SU-DHL-6 (cell line): ENCODE data around the gene PLEKHG2.

ENCODE experiments used
- H2AFZ ChIP-seq: fragments of 200-600 bp; sonication (generic); 2 replicates; pipeline ENCODE4 v1.6.1; 2014; ENCODE audit warnings: low read depth, mild to moderate bottlenecking, moderate library complexity, mixed read lengths, antibody characterized with exemption, low read length; ENCODE audit not compliant: severe bottlenecking
- H3F3A ChIP-seq: fragments of 200-600 bp; shearing (Covaris generic); 2 replicates; pipeline ENCODE4 v1.6.0; 2016; ENCODE audit warnings: antibody characterized with exemption, mild to moderate bottlenecking; ENCODE audit not compliant: insufficient read depth
- H3K27ac ChIP-seq: fragments of 200-600 bp; sonication (generic); 2 replicates; pipeline ENCODE4 v1.5.1; 2016; ENCODE audit warnings: low read depth, mild to moderate bottlenecking, low read length, moderate library complexity, mixed read lengths
- H3K27me3 ChIP-seq: fragments of 200-600 bp; sonication (generic), shearing (Covaris generic); 2 replicates; pipeline ENCODE4 v1.6.0; 2014; ENCODE audit warnings: mild to moderate bottlenecking, low read length
- H3K36me3 ChIP-seq: fragments of 200-600 bp; sonication (generic); 2 replicates; pipeline ENCODE4 v1.6.1; 2014; ENCODE audit warnings: mild to moderate bottlenecking, low read length, mixed read lengths
- H3K4me2 ChIP-seq: fragments of 300-600, 200-600 bp; shearing (Covaris generic), sonication (generic); 2 replicates; pipeline ENCODE4 v1.6.0; 2014; ENCODE audit warnings: low read length, low read depth, mild to moderate bottlenecking; ENCODE audit not compliant: poor library complexity, severe bottlenecking
- H3K4me3 ChIP-seq: fragments of 200-600 bp; sonication (generic); 2 replicates; pipeline ENCODE4 v1.5.1; 2014; ENCODE audit warnings: antibody characterized with exemption, low read length, mild to moderate bottlenecking, mixed read lengths; ENCODE audit not compliant: insufficient read depth, poor library complexity, severe bottlenecking
- H3K79me2 ChIP-seq: fragments of 200-600 bp; sonication (generic); 2 replicates; pipeline ENCODE4 v1.6.1; 2014; ENCODE audit warnings: mild to moderate bottlenecking, low read length, moderate library complexity; ENCODE audit not compliant: insufficient read depth
- H3K9ac ChIP-seq: fragments of 200-600 bp; sonication (generic); 2 replicates; pipeline ENCODE4 v1.7.0; 2014; ENCODE audit warnings: mild to moderate bottlenecking, low read length
- H3K9me2 ChIP-seq: fragments of 200-600 bp; sonication (generic); replicated peaks from 2 replicates; pipeline ENCODE4 v1.6.1; 2014; ENCODE audit warnings: low read length; ENCODE audit not compliant: insufficient read depth
- H3K9me3 ChIP-seq: fragments of 200-600 bp; sonication (generic); 2 replicates; pipeline ENCODE4 v1.6.1; 2014; ENCODE audit warnings: low read length, mixed read lengths; ENCODE audit not compliant: insufficient read depth
- H4K20me1 ChIP-seq: fragments of 200-600 bp; sonication (generic); 2 replicates; pipeline ENCODE4 v1.6.1; 2014; ENCODE audit warnings: low read depth, mild to moderate bottlenecking, antibody characterized with exemption, low read length, moderate library complexity, mixed read lengths
- EZH2phosphoT487 ChIP-seq: fragments of 200-600 bp; sonication (generic), shearing (Covaris generic); conservative IDR thresholded peaks from 2 replicates; pipeline ENCODE4 v1.6.1; 2018; ENCODE audit warnings: mild to moderate bottlenecking, antibody characterized with exemption, low read length, moderate library complexity, mixed read lengths
- TF ChIP-seq, protein P1 (sequence below): fragments of 200-600 bp; sonication (generic); IDR thresholded peaks from one replicate; pipeline ENCODE4 v1.5.1; 2017; ENCODE audit warnings: antibody characterized with exemption, mild to moderate bottlenecking, low read length, moderate library complexity; ENCODE audit not compliant: insufficient read depth, poor library complexity, severe bottlenecking

The PLEKHG2 gene

GRCh38 chr19:39432677-39433025 lies 20.2 kb downstream of the PLEKHG2 start:
- Histone ChIP-seq H3K27me3 (no peaks in the 10 kb centered on the region), H2AFZ (no peak overlapping the region), H3K4me3 (no peak overlapping the region), H3K4me2 (no peak overlapping the region), H3K27ac (no peak overlapping the region), H3K9me2 (no peaks in the 10 kb centered on the region), H3F3A (peaks cover 46% of the 10 kb centered on the region), H3K9ac (no peak overlapping the region), H4K20me1 (peaks cover 16% of the 10 kb centered on the region), H3K9me3 (no peaks in the 10 kb centered on the region), H3K79me2 (peaks cover 26% of the 10 kb centered on the region), H3K36me3 (peaks cover 25% of the 10 kb centered on the region)
- TF ChIP-seq, protein P1, sequence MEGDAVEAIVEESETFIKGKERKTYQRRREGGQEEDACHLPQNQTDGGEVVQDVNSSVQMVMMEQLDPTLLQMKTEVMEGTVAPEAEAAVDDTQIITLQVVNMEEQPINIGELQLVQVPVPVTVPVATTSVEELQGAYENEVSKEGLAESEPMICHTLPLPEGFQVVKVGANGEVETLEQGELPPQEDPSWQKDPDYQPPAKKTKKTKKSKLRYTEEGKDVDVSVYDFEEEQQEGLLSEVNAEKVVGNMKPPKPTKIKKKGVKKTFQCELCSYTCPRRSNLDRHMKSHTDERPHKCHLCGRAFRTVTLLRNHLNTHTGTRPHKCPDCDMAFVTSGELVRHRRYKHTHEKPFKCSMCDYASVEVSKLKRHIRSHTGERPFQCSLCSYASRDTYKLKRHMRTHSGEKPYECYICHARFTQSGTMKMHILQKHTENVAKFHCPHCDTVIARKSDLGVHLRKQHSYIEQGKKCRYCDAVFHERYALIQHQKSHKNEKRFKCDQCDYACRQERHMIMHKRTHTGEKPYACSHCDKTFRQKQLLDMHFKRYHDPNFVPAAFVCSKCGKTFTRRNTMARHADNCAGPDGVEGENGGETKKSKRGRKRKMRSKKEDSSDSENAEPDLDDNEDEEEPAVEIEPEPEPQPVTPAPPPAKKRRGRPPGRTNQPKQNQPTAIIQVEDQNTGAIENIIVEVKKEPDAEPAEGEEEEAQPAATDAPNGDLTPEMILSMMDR, result no peak
- no peak for TF ChIP-seq EZH2phosphoT487

DNA sequence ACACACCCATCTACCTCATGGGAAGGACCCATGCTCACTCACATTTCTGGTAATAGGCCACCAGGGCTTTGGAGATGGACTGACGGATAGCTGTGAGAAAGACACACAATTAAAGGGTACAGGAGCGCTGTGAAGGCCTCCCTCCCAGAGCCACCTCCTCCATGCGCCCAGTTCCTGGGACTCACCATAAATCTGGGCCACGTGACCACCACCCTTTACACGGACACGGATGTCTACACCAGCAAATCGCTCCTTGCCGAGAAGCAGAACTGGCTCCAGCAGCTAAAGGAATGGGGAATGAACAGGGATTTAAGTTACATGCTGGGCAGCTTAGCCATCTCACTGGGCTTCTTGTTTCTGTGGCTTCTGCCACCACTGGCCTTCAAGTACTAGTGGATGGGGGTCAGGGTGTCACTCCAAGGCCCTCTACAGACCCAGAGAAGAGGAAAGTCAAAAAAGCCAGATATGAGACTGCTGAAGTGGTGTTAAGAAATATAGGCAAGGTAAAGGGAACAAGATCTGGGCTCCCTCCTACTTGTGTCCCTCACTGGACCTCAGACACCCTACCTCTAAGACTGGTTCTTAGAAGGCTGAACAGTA lies 21.1 kb downstream of the PLEKHG2 start:
- 0 out of 2 replicates have a peak overlapping the region, but pooled peaks have one; percentile 98 for H3K9ac ChIP-seq
- no peaks in the 10 kb centered on the region for H3K9me3 ChIP-seq
- H4K20me1 ChIP-seq, result peaks cover 16% of the 10 kb centered on the region
- TF ChIP-seq, protein P1, result no peak
- TF ChIP-seq EZH2phosphoT487, result no peak
- H3K9me2 ChIP-seq, result no peaks in the 10 kb centered on the region
- H3K27ac ChIP-seq, result no peak overlapping the region
- peak overlapping the region; percentile 85 for H3K4me2 ChIP-seq
- no peak overlapping the region for H2AFZ ChIP-seq
- no peaks in the 10 kb centered on the region for H3K27me3 ChIP-seq
- no peak overlapping the region for H3K4me3 ChIP-seq
- H3F3A ChIP-seq, result peaks cover 46% of the 10 kb centered on the region
- peaks cover 26% of the 10 kb centered on the region for H3K79me2 ChIP-seq
- peaks cover 25% of the 10 kb centered on the region for H3K36me3 ChIP-seq

DNA sequence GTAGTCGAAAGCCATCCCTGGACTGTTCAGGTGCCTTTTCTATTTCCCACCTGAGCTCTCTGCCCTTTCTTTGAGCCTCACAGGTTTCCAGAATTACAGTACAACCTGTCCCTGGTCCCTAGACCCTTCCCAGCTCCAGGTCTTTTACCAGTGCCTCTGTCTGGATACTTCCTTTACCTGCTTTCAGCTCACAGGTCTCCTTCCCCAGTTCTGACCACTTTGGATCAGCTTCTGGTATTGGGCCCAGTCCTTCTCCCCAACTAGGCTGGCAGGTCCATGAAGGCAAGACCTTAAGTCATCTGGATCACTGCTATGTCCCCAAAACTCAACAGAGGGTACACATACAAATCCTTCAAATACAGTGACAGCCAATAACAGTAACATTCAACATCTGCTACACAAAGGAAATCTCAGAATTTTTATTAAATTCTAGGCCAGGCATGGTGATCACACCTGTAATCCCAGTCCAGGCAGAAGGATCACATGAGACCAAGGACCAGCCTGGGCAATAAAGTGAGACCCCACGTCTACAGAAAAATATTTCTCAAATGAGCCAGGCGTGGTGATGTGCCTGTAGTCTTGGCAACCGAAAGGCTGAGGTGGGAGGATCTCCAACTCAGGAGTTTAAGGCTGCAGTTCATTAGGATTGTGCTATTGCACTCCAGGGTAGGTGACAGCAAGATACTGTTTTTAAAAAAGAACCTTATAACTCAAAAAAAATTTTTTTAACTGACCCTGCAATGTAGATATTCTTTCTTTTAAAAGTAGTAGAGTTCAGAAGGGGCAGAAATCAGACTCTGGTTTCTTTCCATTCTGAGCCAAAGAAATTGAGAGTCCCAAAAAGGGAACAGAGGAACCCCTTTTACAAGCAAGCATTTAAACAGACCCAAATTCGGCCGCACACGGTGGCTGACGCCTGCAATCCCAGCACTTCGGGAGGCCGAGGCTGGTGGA lies 21.9 kb downstream of the PLEKHG2 start:
- Histone ChIP-seq H3K9me3 (no peaks in the 10 kb centered on the region), H3K9me2 (no peaks in the 10 kb centered on the region), H3K36me3 (peaks cover 25% of the 10 kb centered on the region), H4K20me1 (peaks cover 16% of the 10 kb centered on the region), H3F3A (peaks cover 43% of the 10 kb centered on the region), H3K4me2 (peak overlapping the region; percentile 85), H3K4me3 (peak overlapping the region; percentile 95), H2AFZ (no peak overlapping the region), H3K27me3 (no peaks in the 10 kb centered on the region), H3K27ac (peak overlapping the region; percentile 55), H3K9ac (peak overlapping the region; percentile 98), H3K79me2 (peaks cover 26% of the 10 kb centered on the region)
- TF ChIP-seq, protein P1, result no peak
- TF ChIP-seq EZH2phosphoT487, result no peak
